IgD-negative memory B cell (primary cell): ENCODE results near the gene INAFM2. TPM values are rescaled to one million over a fixed set of nuclear protein-coding genes. Genes with fewer than 3 reads are reported as not detected.
A peak's percentile ranks its signal among the peaks of the same experiment; 100 is the strongest.

Experiments used
- H3K27ac Mint-ChIP-seq, 3 donors: one replicate each; pipeline ENCODE4 v1.8.0; 2020 to 2022; ENCODE audit warnings: mild to moderate bottlenecking in 3 of 3, mixed read lengths in 3 of 3, moderate library complexity in 1 of 3
- H3K27me3 Mint-ChIP-seq: one replicate; pipeline ENCODE4 v1.8.0; 2021; ENCODE audit warnings: mixed read lengths
- H3K36me3 Mint-ChIP-seq: one replicate; pipeline ENCODE4 v1.8.0; 2020; ENCODE audit warnings: mild to moderate bottlenecking, mixed read lengths
- H3K4me1 Mint-ChIP-seq, 3 donors: one replicate each; pipeline ENCODE4 v1.8.0; 2020 to 2022; ENCODE audit warnings: mixed read lengths in 3 of 3, mild to moderate bottlenecking in 1 of 3
- H3K4me3 Mint-ChIP-seq, 4 donors: one replicate each; pipeline ENCODE4 v1.8.0; 2020 to 2022; ENCODE audit warnings: mild to moderate bottlenecking in 4 of 4, mixed read lengths in 4 of 4, moderate library complexity in 3 of 4
- H3K9me3 Mint-ChIP-seq, 3 donors: one replicate each; pipeline ENCODE4 v1.8.0; 2020 to 2021; ENCODE audit warnings: mixed read lengths in 3 of 3, mild to moderate bottlenecking in 1 of 3
- polyA plus RNA-seq: library from polyadenylated mRNA; unstranded; fragments of 300-500 nt; fragmentation: Illumina TruSeq; gene quantifications from one replicate; pipeline ENCODE4 v1.2.3, GENCODE V29; 2021

INAFM2 gene
- polyA plus RNA-seq, 1 donor from 2014 or later = 1.3 TPM

GRCh38 chr15:40322531-40323238, 807 bp upstream of the INAFM2 start:
- Mint-ChIP-seq H3K4me1 (peaks cover 14 to 19% (median 17%) of the 10 kb centered on the region in 3 donors), H3K27me3 (peaks cover 5% of the 10 kb centered on the region), H3K27ac (peak overlapping the region in 2 of 3 donors; percentile 19 to 40), H3K4me3 (peak overlapping the region; percentile 80 to 94 (median 86)), H3K36me3 (peaks cover 1% of the 10 kb centered on the region), H3K9me3 (no peaks in the 10 kb centered on the region)

GRCh38 chr15:40323953-40324937, 753 bp downstream of the INAFM2 start:
- H3K27me3 Mint-ChIP-seq = peaks cover 1% of the 10 kb centered on the region
- peak overlapping the region; percentile 77 to 91 (median 85) for H3K4me3 Mint-ChIP-seq
- no peaks in the 10 kb centered on the region for H3K9me3 Mint-ChIP-seq
- H3K27ac Mint-ChIP-seq = peak overlapping the region in 2 of 3 donors; percentile 67 to 90
- H3K36me3 Mint-ChIP-seq = peaks cover 3% of the 10 kb centered on the region
- peaks cover 15 to 19% (median 17%) of the 10 kb centered on the region in 3 donors for H3K4me1 Mint-ChIP-seq

GRCh38 chr15:40325188-40325587, 1.7 kb downstream of the INAFM2 start:
- Mint-ChIP-seq H3K27ac (peak overlapping the region in 2 of 3 donors; percentile 67 to 90), H3K36me3 (peaks cover 3% of the 10 kb centered on the region), H3K4me1 (peaks cover 14 to 19% (median 17%) of the 10 kb centered on the region in 3 donors), H3K27me3 (no peaks in the 10 kb centered on the region), H3K9me3 (no peaks in the 10 kb centered on the region), H3K4me3 (peak overlapping the region; percentile 77 to 91 (median 85))

DNA sequence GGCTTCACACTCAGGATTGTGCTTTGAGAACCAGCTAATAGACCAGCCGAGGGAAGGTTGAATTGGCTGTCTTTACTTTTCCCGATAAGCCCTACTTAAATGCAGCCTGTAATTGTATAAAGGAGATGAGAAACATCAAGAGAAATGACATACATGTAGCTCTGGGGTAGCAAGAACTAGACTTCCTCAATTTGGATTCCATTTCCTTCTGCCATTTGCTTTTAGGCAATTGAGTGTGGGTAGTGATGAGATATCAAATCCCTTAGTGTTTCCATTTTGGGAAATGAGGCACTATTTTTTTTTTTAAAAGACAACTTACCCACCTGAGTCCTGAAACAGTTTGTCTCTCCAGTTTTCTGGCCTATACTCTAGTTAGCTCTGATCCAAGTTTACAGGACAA, 2.2 kb downstream of the INAFM2 start:
- H3K36me3 Mint-ChIP-seq = peaks cover 3% of the 10 kb centered on the region
- no peaks in the 10 kb centered on the region for H3K9me3 Mint-ChIP-seq
- H3K4me1 Mint-ChIP-seq = peaks cover 12 to 19% (median 16%) of the 10 kb centered on the region in 3 donors
- peak overlapping the region in 3 of 4 donors; percentile 77 to 91 (median 89) for H3K4me3 Mint-ChIP-seq
- H3K27me3 Mint-ChIP-seq = no peaks in the 10 kb centered on the region
- peak overlapping the region in 2 of 3 donors; percentile 67 to 90 for H3K27ac Mint-ChIP-seq

GRCh38 chr15:40327457-40327856, 4.0 kb downstream of the INAFM2 start:
- peaks cover 9 to 13% (median 10%) of the 10 kb centered on the region in 3 donors for H3K4me1 Mint-ChIP-seq
- no peaks in the 10 kb centered on the region for H3K27me3 Mint-ChIP-seq
- H3K9me3 Mint-ChIP-seq = no peaks in the 10 kb centered on the region
- peaks cover 3% of the 10 kb centered on the region for H3K36me3 Mint-ChIP-seq
- H3K27ac Mint-ChIP-seq = no peak overlapping the region
- H3K4me3 Mint-ChIP-seq = no peak overlapping the region

DNA sequence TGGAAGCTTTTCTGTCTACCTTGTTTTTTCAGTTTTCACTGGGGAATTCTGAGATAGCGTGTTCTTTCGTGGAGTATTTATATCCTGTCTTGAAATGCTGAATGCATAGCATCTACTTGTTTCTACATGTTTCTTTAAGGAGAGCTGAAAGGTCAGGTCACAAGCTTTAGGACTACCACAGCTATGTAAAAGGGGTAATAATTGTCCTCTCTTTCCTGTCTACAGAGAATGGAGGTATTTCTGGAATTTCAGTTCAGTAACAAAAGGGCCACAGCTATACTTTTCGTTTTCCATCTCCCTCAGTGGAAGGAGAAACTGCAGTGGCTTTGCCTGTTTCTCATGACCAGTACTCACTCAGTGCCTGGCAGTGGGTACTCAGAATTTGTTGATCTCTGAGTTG, 4.7 kb downstream of the INAFM2 start:
- H3K27ac Mint-ChIP-seq = no peak overlapping the region
- H3K4me3 Mint-ChIP-seq = no peak overlapping the region

GRCh38 chr15:40328751-40329150, 5.3 kb downstream of the INAFM2 start:
- no peaks in the 10 kb centered on the region for H3K9me3 Mint-ChIP-seq
- peaks cover 3% of the 10 kb centered on the region for H3K36me3 Mint-ChIP-seq
- H3K4me3 Mint-ChIP-seq = no peak overlapping the region
- H3K27me3 Mint-ChIP-seq = no peaks in the 10 kb centered on the region
- H3K4me1 Mint-ChIP-seq = peaks cover 4 to 13% (median 10%) of the 10 kb centered on the region in 3 donors
- H3K27ac Mint-ChIP-seq = no peak overlapping the region

More for the DNA sequence above, 4.7 kb downstream of the INAFM2 start:
- Mint-ChIP-seq H3K4me1 (peaks cover 7 to 11% (median 9%) of the 10 kb centered on the region in 3 donors), H3K36me3 (peaks cover 3% of the 10 kb centered on the region), H3K27me3 (no peaks in the 10 kb centered on the region), H3K9me3 (no peaks in the 10 kb centered on the region)

DNA sequence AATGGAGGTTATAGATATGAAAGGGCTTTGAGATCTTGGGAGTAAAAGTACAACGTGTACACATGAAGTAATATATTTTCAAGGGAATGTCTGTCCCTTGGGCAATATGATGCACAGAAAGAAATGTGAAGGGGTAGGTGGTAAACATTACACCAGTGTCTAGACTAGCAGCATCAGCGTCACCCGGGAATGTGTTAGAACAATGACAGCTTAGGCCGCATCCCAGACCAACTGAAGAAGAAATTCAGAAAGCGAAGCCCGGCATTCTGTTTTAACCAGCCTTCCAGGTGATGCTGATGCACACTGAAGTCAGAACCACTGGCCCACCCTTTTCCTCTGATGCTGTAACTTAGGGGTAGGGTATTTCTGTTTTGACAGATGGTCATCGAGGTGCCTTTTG, 6.3 kb downstream of the INAFM2 start:
- Mint-ChIP-seq H3K4me3 (no peak overlapping the region), H3K27me3 (peaks cover 1% of the 10 kb centered on the region), H3K4me1 (peaks cover 4 to 17% (median 15%) of the 10 kb centered on the region in 3 donors), H3K36me3 (peaks cover 3% of the 10 kb centered on the region), H3K9me3 (no peaks in the 10 kb centered on the region), H3K27ac (no peak overlapping the region)

DNA sequence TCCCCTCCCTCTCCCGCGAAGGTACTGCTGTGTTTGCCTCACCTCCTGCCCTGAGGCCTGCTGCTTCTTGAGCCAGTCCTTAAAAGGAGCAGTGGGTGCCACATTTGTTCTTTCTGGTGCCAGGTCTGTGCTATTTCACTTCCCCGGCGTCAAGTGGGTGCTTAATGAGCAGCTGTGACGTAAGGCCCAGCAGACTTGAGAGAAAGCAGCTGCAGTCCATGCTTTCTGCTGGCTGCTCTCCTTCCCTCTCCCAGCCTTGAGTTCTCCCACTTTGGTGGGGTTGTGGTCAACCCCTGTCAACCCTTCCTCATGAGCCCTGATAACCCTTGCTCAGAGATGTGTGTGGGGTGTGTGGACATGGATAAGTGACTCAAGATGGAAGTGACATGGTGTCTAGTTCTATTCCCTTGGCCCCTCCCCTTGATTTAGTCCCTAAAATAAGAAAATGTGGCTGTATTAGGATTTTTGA, 6.9 kb downstream of the INAFM2 start:
- H3K4me1 Mint-ChIP-seq = peaks cover 0 to 14% (median 11%) of the 10 kb centered on the region in 3 donors
- peaks cover 1% of the 10 kb centered on the region for H3K27me3 Mint-ChIP-seq
- H3K4me3 Mint-ChIP-seq = no peak overlapping the region
- no peak overlapping the region for H3K27ac Mint-ChIP-seq
- peaks cover 3% of the 10 kb centered on the region for H3K36me3 Mint-ChIP-seq
- no peaks in the 10 kb centered on the region for H3K9me3 Mint-ChIP-seq

DNA sequence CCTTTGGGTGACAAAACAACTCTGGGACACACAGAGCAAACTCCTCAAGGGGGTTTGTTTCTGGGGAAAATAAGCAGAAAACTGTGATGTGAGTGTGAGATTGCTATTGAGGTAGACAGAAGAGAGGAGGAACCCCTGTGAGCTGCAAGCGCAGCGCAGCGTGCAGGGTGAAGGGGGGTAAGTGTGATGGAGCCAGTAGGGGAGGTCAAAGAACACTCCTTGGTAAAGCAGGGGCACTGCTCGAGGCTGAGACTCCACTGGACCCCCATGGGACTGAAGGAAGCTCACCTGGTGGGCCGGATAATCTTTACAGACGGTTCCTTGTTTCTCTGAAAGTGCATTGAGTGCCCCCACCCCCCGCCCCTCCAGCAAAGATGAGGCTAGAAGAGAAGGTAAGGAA, 7.5 kb downstream of the INAFM2 start:
- H3K27ac Mint-ChIP-seq = no peak overlapping the region
- H3K27me3 Mint-ChIP-seq = peaks cover 1% of the 10 kb centered on the region
- H3K9me3 Mint-ChIP-seq = no peaks in the 10 kb centered on the region

DNA sequence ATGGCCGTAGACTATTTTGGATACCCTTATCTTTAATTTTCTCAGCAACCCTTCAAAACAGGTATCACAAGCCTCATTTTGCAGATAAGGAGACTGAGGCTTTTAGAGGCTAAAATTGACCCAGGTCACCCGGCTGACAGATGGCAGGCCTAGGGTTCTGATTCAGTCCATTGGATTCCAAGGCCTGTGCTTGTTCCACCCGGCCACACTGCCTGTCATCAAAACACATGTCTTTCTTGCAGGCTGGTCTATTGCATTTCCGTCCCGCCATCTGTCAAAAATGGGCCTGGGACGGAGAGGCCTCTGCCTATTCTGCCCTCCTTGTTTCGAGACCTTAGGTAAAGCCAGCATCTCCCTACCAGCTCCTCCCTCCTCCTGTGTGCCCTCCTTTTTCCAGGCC, 8.1 kb downstream of the INAFM2 start:
- Mint-ChIP-seq H3K27ac (no peak overlapping the region), H3K4me1 (peaks cover 0 to 11% (median 9%) of the 10 kb centered on the region in 3 donors), H3K9me3 (no peaks in the 10 kb centered on the region), H3K36me3 (peaks cover 3% of the 10 kb centered on the region), H3K27me3 (peaks cover 1% of the 10 kb centered on the region), H3K4me3 (no peak overlapping the region)

More for the DNA sequence above, 7.5 kb downstream of the INAFM2 start:
- Mint-ChIP-seq H3K4me3 (peak overlapping the region in 1 of 4 donors; percentile 43), H3K4me1 (peaks cover 0 to 11% (median 10%) of the 10 kb centered on the region in 3 donors), H3K36me3 (peaks cover 3% of the 10 kb centered on the region)

DNA sequence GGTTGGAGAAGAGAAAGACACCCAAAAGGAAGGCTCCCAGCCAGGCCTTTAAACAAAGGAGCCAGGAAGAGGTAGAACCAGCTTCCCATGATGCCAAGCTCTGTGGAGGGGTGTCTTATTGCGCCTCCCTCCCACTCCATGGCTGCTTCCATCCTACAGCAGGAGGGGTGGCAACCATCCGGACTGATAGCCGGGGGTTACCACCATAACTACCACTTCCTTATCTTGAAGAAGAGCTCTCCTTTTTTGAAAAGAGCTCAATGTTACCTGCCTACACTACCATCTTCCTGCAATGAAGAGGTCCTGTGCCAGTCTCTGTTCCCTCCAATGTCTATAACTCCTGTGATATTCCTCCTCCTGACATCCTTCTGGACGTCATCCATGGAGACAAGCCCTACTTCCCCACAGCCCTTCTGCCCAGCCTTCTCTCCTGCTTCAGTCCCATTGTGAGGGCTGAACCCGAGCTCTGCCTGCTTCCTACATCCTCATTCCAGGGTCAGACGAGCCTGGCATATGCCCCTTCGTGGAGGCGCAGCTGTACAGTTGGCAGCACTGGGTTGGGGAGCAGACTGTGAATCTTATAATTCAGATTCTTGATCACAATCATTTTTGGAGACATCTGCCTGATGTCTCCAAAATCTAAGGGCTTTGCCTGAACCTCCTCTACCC, 8.8 kb downstream of the INAFM2 start:
- peaks cover 3% of the 10 kb centered on the region for H3K36me3 Mint-ChIP-seq
- no peak overlapping the region for H3K27ac Mint-ChIP-seq
- peak overlapping the region in 1 of 4 donors; percentile 34 for H3K4me3 Mint-ChIP-seq
- no peaks in the 10 kb centered on the region for H3K9me3 Mint-ChIP-seq
- peaks cover 0 to 11% (median 10%) of the 10 kb centered on the region in 3 donors for H3K4me1 Mint-ChIP-seq
- peaks cover 1% of the 10 kb centered on the region for H3K27me3 Mint-ChIP-seq

DNA sequence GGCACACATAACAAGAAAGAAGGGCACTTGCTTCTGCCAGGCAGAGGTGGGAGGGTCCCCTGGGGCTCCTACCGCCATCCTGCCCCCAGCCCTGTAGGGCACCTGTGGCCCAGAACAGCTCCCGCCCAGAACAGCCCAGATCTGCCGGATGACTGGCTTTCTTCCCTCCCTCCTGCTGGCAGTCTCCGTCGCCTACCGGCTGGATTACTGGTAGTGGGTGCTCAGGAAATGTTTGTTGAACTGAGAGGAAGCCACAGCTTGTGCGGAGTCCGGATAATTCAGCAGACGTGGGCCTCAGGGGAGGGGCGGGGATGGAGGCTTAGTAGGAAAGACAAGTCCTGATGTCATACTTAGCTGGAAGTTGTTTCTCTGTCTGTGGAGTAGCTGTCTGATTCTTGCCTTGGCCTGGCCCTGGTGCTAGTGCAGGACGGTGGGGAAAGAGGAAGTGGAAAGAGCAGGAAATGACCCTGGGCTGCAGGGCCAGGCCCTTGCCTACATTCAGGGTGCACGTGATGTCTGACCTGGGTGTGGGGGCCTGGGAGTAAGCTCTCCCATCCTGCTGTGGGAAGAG, 10.5 kb downstream of the INAFM2 start:
- Mint-ChIP-seq H3K4me1 (peaks cover 4 to 12% (median 12%) of the 10 kb centered on the region in 3 donors), H3K9me3 (no peaks in the 10 kb centered on the region), H3K27me3 (peaks cover 3% of the 10 kb centered on the region), H3K27ac (no peak overlapping the region), H3K4me3 (peak overlapping the region in 2 of 4 donors; percentile 67 to 70), H3K36me3 (peaks cover 1% of the 10 kb centered on the region)

- peaks cover 4 to 12% (median 12%) of the 10 kb centered on the region in 3 donors for H3K4me1 Mint-ChIP-seq
- H3K4me3 Mint-ChIP-seq = peak overlapping the region in 1 of 4 donors; percentile 67
- peaks cover 3% of the 10 kb centered on the region for H3K27me3 Mint-ChIP-seq
- no peaks in the 10 kb centered on the region for H3K36me3 Mint-ChIP-seq
- no peaks in the 10 kb centered on the region for H3K9me3 Mint-ChIP-seq
- H3K27ac Mint-ChIP-seq = no peak overlapping the region
These were observed 11.0 kb downstream of the INAFM2 start for GRCh38 chr15:40334541-40334940.
